B cell (primary cell): ENCODE measurements around the gene PPP1R14C. TPM values are rescaled to one million over a fixed set of nuclear protein-coding genes. Genes with fewer than 3 reads are reported as not detected.

Source experiments
- ATAC-seq: fragments of 200-7000 bp; cut with Tn5 transposase; one replicate; pipeline ENCODE4 v1.10.0; 2021; ENCODE audit warnings: low read depth, mild to moderate bottlenecking, moderate number of reproducible peaks, moderate library complexity
- CTCF ChIA-PET: fragments of 350-600 bp; sonication (Branson Sonifier 250); formaldehyde crosslinking; loops from one replicate; lab custom pipeline; 2021; ENCODE audit warnings: antibody characterized with exemption, inconsistent platforms; lab: Charles Lee
- POLR2A ChIA-PET: fragments of 350-600 bp; sonication (Branson Sonifier 250); formaldehyde crosslinking; loops from one replicate; lab custom pipeline; 2021; ENCODE audit warnings: antibody characterized with exemption; lab: Charles Lee
- DNase-seq: peaks from one replicate; pipeline ENCODE4 v3.0.0; 2013
- H2AFZ ChIP-seq: 2 replicates; pipeline ENCODE4 v1.6.1; 2012; ENCODE audit warnings: mild to moderate bottlenecking, low read depth, low read length; ENCODE audit not compliant: insufficient read depth, poor library complexity, severe bottlenecking
- H3K27ac ChIP-seq, 2 donors: 1 replicate in 1 of 2; 2 replicates in 1 of 2; pipeline ENCODE4 v1.5.1; 2012 to 2013; ENCODE audit warnings: low read length in 2 of 2, mild to moderate bottlenecking in 2 of 2, moderate library complexity in 1 of 2
- H3K27me3 ChIP-seq, 4 experiments: fragments of 200-600 bp in 1 of 4; sonication (generic) in 1 of 4; replicated peaks in 1 of 4; 1 replicate in 2 of 4; 2 replicates in 2 of 4; pipeline versions ENCODE4 v1.6.1 to v1.7.0; 2013 to 2016; ENCODE audit warnings: low read length in 3 of 4, mild to moderate bottlenecking in 2 of 4, mixed read lengths in 1 of 4, moderate library complexity in 1 of 4; ENCODE audit not compliant: insufficient read depth in 4 of 4, control insufficient read depth in 3 of 4; ENCODE audit errors: control extremely low read depth in 1 of 4
- H3K36me3 ChIP-seq, 2 experiments: replicated peaks in 1 of 2; 1 replicate in 1 of 2; 2 replicates in 1 of 2; pipeline versions ENCODE4 v1.6.1 to v1.7.1; 2013; ENCODE audit warnings: low read length in 1 of 2; ENCODE audit not compliant: insufficient read depth in 2 of 2, control insufficient read depth in 1 of 2; ENCODE audit errors: control extremely low read depth in 1 of 2, extremely low read depth in 1 of 2
- H3K4me1 ChIP-seq, 2 donors: fragments of 200-600 bp in 1 of 2; sonication (generic) in 1 of 2; 1 replicate in 1 of 2; 2 replicates in 1 of 2; pipeline versions ENCODE4 v1.5.1 to v1.6.1; 2013 to 2017; ENCODE audit warnings: low read length in 2 of 2; ENCODE audit not compliant: control insufficient read depth in 2 of 2, insufficient read depth in 2 of 2
- H3K4me2 ChIP-seq: replicated peaks from 2 replicates; pipeline ENCODE3; 2012; ENCODE audit warnings: mild to moderate bottlenecking, low read depth, low read length; ENCODE audit not compliant: poor library complexity, severe bottlenecking
- H3K4me3 ChIP-seq, 5 experiments: fragments of 200-600 bp in 1 of 5; sonication (generic) in 1 of 5; 1 replicate in 3 of 5; 2 replicates in 2 of 5; pipeline versions ENCODE4 v1.5.1 to v1.7.0; 2011 to 2016; ENCODE audit warnings: low read length in 4 of 5, mild to moderate bottlenecking in 4 of 5, low read depth in 2 of 5, control low read depth in 1 of 5, moderate library complexity in 1 of 5; ENCODE audit not compliant: insufficient read depth in 1 of 5; ENCODE audit errors: control extremely low read depth in 1 of 5, extremely low read depth in 1 of 5
- H3K79me2 ChIP-seq: fragments of 200-600 bp; sonication (generic); one replicate; pipeline ENCODE4 v1.6.0; 2016; ENCODE audit warnings: low read length; ENCODE audit not compliant: control insufficient read depth, insufficient read depth
- H3K9ac ChIP-seq: fragments of 200-600 bp; sonication (generic); 2 replicates; pipeline ENCODE4 v1.6.1; 2017; ENCODE audit warnings: mild to moderate bottlenecking, low read length, moderate library complexity
- H3K9me3 ChIP-seq, 3 donors: one replicate each; pipeline versions ENCODE4 v1.6.1 to v1.7.1; 2013; ENCODE audit warnings: low read length in 2 of 3; ENCODE audit not compliant: control insufficient read depth in 2 of 3, insufficient read depth in 1 of 3; ENCODE audit errors: control extremely low read depth in 1 of 3
- H4K20me1 ChIP-seq: 2 replicates; pipeline ENCODE4 v1.6.0; 2012; ENCODE audit warnings: mild to moderate bottlenecking, low read length; ENCODE audit not compliant: insufficient read depth, control insufficient read depth, poor library complexity, severe bottlenecking
- H3K27ac Mint-ChIP-seq: one replicate; pipeline ENCODE4 v1.8.0; 2021; ENCODE audit warnings: mixed read lengths
- H3K27me3 Mint-ChIP-seq: one replicate; pipeline ENCODE4 v1.8.0; 2021; ENCODE audit warnings: mixed read lengths
- H3K4me1 Mint-ChIP-seq: one replicate; pipeline ENCODE4 v1.8.0; 2021; ENCODE audit warnings: mixed read lengths
- H3K4me3 Mint-ChIP-seq: one replicate; pipeline ENCODE4 v1.8.0; 2021; ENCODE audit warnings: mixed read lengths
- H3K9me3 Mint-ChIP-seq: one replicate; pipeline ENCODE4 v1.8.0; 2022; ENCODE audit warnings: mixed read lengths; ENCODE audit not compliant: insufficient read depth
- CTCF ChIP-seq: fragments of 200-600 bp; IDR thresholded peaks from one replicate; pipeline ENCODE4 v1.8.0; 2022; ENCODE audit warnings: antibody characterized with exemption, mild to moderate bottlenecking
- EZH2 ChIP-seq: IDR thresholded peaks from 2 replicates; pipeline ENCODE4 v1.6.1; 2012; ENCODE audit warnings: borderline replicate concordance, low read depth, mild to moderate bottlenecking, moderate library complexity, low read length; ENCODE audit not compliant: insufficient read depth, poor library complexity, severe bottlenecking
- WGBS: methylation state at CpG from one replicate; pipeline ENCODE4 v1.1.5; 2013; ENCODE audit warnings: missing lambda C conversion rate; ENCODE audit not compliant: insufficient coverage; 5-methylcytosine and 5-hydroxymethylcytosine counted together
- intact Hi-C: fragments of 100-400 bp; cut with micrococcal nuclease; formaldehyde crosslinking; loops from one replicate; pipeline ENCODE4 v1.10.0; 2022
- polyA plus RNA-seq: library from polyadenylated mRNA; depleted of rRNA; stranded (reverse); fragments of >200 nt; gene quantifications from 2 replicates; pipeline ENCODE4 v1.2.3, GENCODE V29; 2012
- total RNA-seq, 2 donors: library from RNA; stranded (reverse); fragments of 120-200 nt in 1 of 2; gene quantifications; 1 replicate in 1 of 2; 2 replicates in 1 of 2; pipeline versions ENCODE4 v1.2.3 to v1.2.4, GENCODE V29; 2013 to 2022

The PPP1R14C gene
- total and polyA plus RNA-seq, 2 donors (not counting 1 experiment from before 2014, with no cell fraction given): not detected

GRCh38 chr6:150211700-150212511 is 69.1 kb downstream of the PPP1R14C start:
- intact Hi-C loops: no loop called here
- Histone ChIP-seq H2AFZ (no peak overlapping the region), H4K20me1 (no peaks in the 10 kb centered on the region), H3K9ac (no peak overlapping the region), H3K9me3 (no peaks in the 10 kb centered on the region), H3K4me1 (peaks cover 9 to 10% of the 10 kb centered on the region in 2 donors), H3K4me3 (no peak overlapping the region), H3K36me3 (no peaks in the 10 kb centered on the region), H3K4me2 (no peak overlapping the region), H3K27ac (no peak overlapping the region), H3K27me3 (peaks cover 0 to 5% (median 1%) of the 10 kb centered on the region in 4 experiments), H3K79me2 (no peaks in the 10 kb centered on the region)
- DNase-seq (no peak), ATAC-seq (no peak)
- CTCF ChIA-PET: no interaction called here
- WGBS: 96% methylated on average over 6 of the region's 11 CpGs
- POLR2A ChIA-PET: no interaction called here
- Mint-ChIP-seq H3K4me1 (peaks cover 10% of the 10 kb centered on the region), H3K27ac (no peak overlapping the region), H3K9me3 (no peaks in the 10 kb centered on the region), H3K27me3 (no peaks in the 10 kb centered on the region), H3K4me3 (no peak overlapping the region)
- TF ChIP-seq EZH2 (no peak), CTCF (no peak)

- intact Hi-C loops: no loop called here
- TF ChIP-seq CTCF: no peak
- TF ChIP-seq EZH2: no peak
- no peak overlapping the region for H3K27ac Mint-ChIP-seq
- Histone ChIP-seq H3K9ac (no peak overlapping the region), H3K4me1 (peaks cover 9 to 10% of the 10 kb centered on the region in 2 donors), H3K79me2 (no peaks in the 10 kb centered on the region), H4K20me1 (no peaks in the 10 kb centered on the region), H3K27me3 (peaks cover 0 to 5% (median 1%) of the 10 kb centered on the region in 4 experiments), H3K36me3 (no peaks in the 10 kb centered on the region), H3K4me3 (no peak overlapping the region), H3K9me3 (no peaks in the 10 kb centered on the region), H2AFZ (no peak overlapping the region), H3K4me2 (peak overlapping the region; percentile 17), H3K27ac (no peak overlapping the region)
- DNase-seq (no peak), ATAC-seq (no peak)
- H3K9me3 Mint-ChIP-seq: no peaks in the 10 kb centered on the region
- H3K27me3 Mint-ChIP-seq: peaks cover 2% of the 10 kb centered on the region
- WGBS: 90% methylated on average over 3 of the region's 10 CpGs
- no peak overlapping the region for H3K4me3 Mint-ChIP-seq
- peaks cover 10% of the 10 kb centered on the region for H3K4me1 Mint-ChIP-seq
- ChIA-PET CTCF (no interaction called here), POLR2A (interaction anchor here (0.6 kb wide), 1 partner anchor 276 kb away, joined by 3 read pairs; no protein-coding TSS in a partner anchor)
Observed at GRCh38 chr6:150212778-150213177, 69.9 kb downstream of the PPP1R14C start.
